ENCODE data around the gene ROMO1. TPM values are rescaled to one million over a fixed set of nuclear protein-coding genes. Genes with fewer than 3 reads are reported as not detected.
"Not testable (repeated sequence)": the region's sequence is repeated elsewhere in the genome, so short reads cannot be mapped to it uniquely, and the experiment has no call there.

The ROMO1 gene
- total RNA-seq, 1 donor from 2014 or later, result 210 TPM

DNA sequence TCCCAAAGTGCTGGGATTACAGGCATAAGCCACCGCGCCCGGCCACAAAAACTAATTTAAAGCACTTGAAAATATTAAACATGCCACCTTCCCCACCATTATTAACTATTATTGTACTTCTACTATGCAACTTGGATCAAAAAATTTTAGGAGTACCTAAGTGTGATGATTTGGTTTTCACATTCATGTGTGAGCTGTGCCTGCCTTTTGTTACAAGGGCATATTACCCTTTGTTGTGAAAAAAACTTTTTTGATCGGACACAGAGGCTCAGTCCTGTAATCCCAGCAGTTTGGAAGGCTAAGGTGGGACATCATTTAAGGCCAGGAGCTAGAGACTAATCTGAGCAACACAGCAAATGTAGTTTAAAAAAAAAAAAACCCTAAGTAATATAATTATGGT, 17.1 kb downstream of the ROMO1 start:
- no peak for DNase-seq
- H3K36me3 ChIP-seq, result peaks cover 99% of the 10 kb centered on the region
- intact Hi-C loops (cut with micrococcal nuclease), result no loop called here
- no peaks in the 10 kb centered on the region for H3K9me3 ChIP-seq (replicated peaks)
- H3K4me3 ChIP-seq, result no peak overlapping the region
- TF ChIP-seq, protein P1, sequence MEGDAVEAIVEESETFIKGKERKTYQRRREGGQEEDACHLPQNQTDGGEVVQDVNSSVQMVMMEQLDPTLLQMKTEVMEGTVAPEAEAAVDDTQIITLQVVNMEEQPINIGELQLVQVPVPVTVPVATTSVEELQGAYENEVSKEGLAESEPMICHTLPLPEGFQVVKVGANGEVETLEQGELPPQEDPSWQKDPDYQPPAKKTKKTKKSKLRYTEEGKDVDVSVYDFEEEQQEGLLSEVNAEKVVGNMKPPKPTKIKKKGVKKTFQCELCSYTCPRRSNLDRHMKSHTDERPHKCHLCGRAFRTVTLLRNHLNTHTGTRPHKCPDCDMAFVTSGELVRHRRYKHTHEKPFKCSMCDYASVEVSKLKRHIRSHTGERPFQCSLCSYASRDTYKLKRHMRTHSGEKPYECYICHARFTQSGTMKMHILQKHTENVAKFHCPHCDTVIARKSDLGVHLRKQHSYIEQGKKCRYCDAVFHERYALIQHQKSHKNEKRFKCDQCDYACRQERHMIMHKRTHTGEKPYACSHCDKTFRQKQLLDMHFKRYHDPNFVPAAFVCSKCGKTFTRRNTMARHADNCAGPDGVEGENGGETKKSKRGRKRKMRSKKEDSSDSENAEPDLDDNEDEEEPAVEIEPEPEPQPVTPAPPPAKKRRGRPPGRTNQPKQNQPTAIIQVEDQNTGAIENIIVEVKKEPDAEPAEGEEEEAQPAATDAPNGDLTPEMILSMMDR (IDR thresholded peaks at IDR 0.05; ENCODE audit: borderline replicate concordance), result no peak
- no peaks in the 10 kb centered on the region for H3K27me3 ChIP-seq (ENCODE audit: low read depth)
- peaks cover 61% of the 10 kb centered on the region for H3K4me1 ChIP-seq
- H3K27ac ChIP-seq (replicated peaks), result no peak overlapping the region

DNA sequence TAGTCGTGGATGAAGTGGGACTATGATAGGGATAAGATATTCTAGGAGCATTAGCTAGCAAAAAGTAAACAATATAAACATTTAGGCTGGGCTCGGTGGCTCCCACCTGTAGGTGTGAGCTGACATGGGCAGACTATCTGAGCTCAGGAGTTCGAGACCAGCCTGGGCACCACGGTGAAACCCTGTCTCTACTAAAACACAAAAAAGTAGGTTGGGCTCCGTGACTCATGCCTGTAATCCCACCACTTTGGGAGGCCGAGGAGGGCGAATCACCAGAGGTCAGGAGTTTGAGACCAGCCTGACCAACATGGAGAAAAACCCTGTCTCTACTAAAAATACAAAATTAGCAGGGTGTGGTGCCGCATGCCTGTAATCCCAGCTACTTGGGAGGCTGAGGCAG, 19.1 kb downstream of the ROMO1 start:
- DNase-seq; intact Hi-C loops (cut with micrococcal nuclease); H3K27ac ChIP-seq (replicated peaks); H3K9me3 ChIP-seq (replicated peaks); H3K27me3 ChIP-seq (ENCODE audit: low read depth); H3K4me3 ChIP-seq: not testable (repeated sequence)
- peaks cover 100% of the 10 kb centered on the region for H3K36me3 ChIP-seq
- H3K4me1 ChIP-seq, result peaks cover 64% of the 10 kb centered on the region

DNA sequence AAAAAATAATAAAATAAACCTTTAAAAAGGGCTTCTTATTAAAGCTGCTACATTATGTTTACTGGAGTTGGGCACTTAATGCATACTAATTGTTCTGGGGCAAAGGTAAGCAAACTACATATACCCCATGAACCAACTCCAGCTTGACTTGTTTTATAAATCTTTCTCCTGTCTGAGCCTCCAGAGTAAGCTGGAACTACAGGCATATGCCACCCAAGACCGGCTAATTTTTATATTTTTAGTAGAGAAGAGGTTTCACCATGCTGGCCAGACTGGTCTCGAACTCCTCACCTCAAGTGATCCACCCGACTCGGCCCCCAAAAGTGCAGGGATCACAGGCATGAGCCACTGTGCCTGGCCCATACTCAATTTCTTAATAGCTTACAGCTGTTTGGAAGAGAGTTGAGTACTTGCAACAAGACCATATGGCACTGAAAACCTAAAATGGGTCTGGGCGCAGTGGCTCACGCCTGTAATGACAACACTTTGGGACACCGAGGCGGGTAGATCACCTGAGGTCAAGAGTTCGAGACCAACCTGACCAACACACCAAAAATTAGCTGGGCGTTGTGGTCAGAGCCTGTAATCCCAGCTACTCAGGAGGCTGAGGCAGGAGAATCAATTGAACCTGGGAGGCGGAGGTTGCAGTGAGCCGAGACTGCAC, 19.9 kb downstream of the ROMO1 start:
- peak overlapping the region; percentile 10 for H3K27ac ChIP-seq (replicated peaks)
- intact Hi-C loops (cut with micrococcal nuclease), result no loop called here
- TF ChIP-seq, protein P1 (IDR thresholded peaks at IDR 0.05; ENCODE audit: borderline replicate concordance), result no peak

DNA sequence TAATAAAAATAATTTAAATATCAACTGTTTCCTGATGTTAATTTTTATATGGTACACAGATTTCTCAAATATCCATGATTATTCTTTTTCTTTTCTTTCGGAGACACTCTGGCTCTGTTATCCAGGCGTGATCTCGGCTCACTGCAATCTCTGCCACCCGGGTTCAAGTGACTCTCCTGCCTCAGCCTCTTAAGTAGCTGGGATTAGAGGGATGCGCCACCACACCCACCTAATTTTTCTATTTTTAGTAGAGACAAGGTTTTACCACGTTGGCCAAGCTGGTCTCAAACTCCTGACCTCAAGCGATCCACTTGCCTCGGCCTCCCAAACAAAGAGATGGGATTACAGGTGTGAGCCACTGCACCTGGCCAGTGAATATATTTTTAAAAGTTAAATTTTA, 20.5 kb downstream of the ROMO1 start:
- Histone ChIP-seq H3K27me3 (ENCODE audit: low read depth) (no peaks in the 10 kb centered on the region), H3K4me3 (no peak overlapping the region), H3K36me3 (peaks cover 100% of the 10 kb centered on the region), H3K9me3 (replicated peaks) (no peaks in the 10 kb centered on the region), H3K27ac (replicated peaks) (peak overlapping the region; percentile 10), H3K4me1 (peaks cover 75% of the 10 kb centered on the region)
- TF ChIP-seq, protein P1 (IDR thresholded peaks at IDR 0.05; ENCODE audit: borderline replicate concordance), result no peak
- intact Hi-C loops (cut with micrococcal nuclease), result no loop called here
- DNase-seq, result no peak

More for the DNA sequence above, 19.9 kb downstream of the ROMO1 start:
- Histone ChIP-seq H3K4me1 (peaks cover 72% of the 10 kb centered on the region), H3K27me3 (ENCODE audit: low read depth) (no peaks in the 10 kb centered on the region), H3K36me3 (peaks cover 100% of the 10 kb centered on the region), H3K4me3 (no peak overlapping the region), H3K9me3 (replicated peaks) (no peaks in the 10 kb centered on the region)
- no peak for DNase-seq

DNA sequence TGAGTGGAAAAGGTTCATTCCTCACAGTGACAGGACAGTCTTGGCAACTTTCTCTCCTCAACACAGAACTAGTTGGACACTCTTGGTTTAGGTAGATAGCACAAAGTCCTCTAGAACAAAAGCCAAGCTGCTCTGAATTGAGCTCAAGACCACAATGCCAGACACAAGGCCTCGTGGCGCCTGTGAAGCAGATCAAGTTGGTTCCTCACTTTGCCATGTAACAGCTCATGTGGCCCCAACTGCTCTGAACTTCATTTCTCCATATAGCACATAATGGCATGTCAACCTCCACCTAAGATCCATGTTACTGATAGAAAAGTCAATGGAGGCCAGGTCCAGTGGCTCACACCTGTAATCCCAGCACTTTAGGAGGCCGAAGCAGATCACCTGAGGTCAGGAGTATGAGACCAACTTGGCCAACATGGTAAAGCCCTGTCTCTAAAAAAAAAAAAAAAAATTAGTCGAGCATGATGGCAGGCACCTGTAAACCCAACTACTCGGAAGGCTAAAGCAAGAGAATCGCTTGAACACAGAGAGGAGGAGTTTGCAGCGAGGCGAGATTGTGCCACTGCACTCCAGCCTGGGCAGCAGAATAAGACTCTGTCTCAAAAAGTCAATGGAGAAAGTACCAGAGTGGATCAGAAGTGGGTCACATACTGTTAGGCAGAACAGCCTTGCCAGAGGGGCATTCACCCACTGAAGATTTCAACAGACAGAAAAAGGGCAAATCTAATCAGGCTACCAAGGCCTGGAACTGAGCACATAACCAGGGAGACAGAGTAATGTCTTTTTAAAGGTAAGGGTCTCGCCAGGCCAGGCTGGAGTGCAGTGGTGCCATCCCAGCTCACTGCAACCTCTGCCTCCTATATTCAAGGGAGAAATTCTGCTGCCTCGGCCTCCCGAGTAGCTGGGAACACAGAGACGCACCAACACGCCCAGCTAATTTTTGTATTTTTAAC, 21.2 kb downstream of the ROMO1 start:
- peaks cover 71% of the 10 kb centered on the region for H3K4me1 ChIP-seq
- intact Hi-C loops (cut with micrococcal nuclease), result no loop called here

More for the DNA sequence above, 21.2 kb downstream of the ROMO1 start:
- no peak for DNase-seq
- H3K27me3 ChIP-seq (ENCODE audit: low read depth), result no peaks in the 10 kb centered on the region
- peaks cover 100% of the 10 kb centered on the region for H3K36me3 ChIP-seq
- H3K9me3 ChIP-seq (replicated peaks), result no peaks in the 10 kb centered on the region
- no peak overlapping the region for H3K27ac ChIP-seq (replicated peaks)
- TF ChIP-seq, protein P1 (IDR thresholded peaks at IDR 0.05; ENCODE audit: borderline replicate concordance), result no peak
- H3K4me3 ChIP-seq, result no peak overlapping the region
